GM21825 (cell line): Measurements from ENCODE around the gene CKS2.

Source experiments
- ATAC-seq: cut with Tn5 transposase; IDR thresholded peaks from one replicate; pipeline ENCODE4 v1.9.1; 2021; ENCODE audit warnings: mild to moderate bottlenecking, moderate library complexity; ENCODE audit not compliant: unreplicated experiment

The CKS2 gene

DNA sequence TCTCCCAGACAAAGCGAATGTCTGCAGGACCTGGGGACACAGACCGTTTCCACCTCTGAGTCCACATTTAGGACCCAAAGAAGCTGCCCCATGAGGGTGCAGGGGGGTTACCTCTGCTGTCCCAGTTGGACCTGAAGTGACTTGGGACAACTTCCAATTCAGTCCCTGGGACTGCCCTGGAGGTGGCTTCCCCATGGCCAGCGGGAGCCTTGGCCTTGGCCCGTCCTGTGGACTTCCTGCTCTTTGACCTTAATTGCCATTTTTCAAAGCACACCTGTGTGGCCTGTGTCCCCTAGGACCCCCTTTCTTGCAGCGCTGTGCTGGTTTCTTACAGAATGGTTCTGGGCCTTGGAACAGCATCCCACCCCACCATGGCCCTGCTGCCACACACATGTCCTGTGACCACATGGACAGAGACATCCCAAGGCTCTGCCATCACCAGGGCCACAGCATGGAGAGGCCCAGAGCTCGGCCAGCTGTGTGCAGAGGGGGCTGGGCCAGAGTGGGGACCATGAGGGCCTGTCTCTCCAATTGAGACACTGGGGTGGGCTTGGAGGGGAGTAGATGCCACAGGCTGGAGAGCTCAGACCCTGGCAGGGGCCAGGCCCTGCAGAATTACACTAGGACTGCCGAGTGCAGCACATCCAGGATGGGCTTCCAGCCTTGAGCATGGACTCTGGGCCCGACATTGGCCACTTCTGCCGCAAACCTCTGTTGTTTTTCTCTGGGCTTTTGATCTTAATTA lies 53.1 kb downstream of the CKS2 start:
- ATAC-seq: no peak

DNA sequence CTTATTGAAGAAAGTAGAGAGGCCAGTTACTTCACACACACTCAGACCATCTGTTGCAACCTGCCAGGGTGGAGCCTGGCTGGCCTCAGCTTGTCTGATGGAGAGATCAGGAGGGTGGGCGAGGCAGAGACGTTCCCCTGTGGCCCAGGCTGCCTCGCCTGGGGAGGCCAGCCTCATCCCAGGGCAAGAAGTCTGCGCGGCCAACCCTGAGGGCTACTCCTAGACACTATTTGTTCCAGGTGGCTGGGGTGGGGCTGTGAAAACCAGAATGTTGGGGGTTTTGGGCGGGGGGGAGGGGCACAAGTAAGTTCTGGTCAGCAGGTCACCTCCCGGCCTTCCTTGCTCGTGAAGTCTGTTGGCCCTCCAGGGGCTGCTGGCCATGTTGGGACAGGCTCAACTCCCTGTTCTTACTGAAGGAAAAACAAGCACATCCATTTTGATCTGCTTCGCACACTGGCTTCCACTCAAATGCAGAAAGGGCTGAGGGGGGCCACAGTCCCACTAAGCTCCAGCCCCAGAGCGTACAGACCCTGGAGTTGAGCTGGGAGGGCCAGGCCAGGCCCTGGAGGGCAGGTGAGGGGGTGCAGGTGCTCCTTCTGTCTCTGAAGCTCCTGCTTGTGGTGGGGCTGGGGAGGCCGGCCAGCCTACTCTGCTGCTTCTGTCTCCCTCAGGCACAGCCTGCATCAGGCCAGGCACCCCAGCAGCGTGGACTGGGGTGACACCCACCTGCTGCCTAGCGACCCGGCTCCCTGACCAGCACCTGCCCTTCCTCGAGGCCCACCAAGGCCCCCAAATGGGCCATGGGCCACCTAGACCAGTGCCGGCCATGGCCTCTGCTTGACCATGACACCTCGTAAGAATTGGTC lies 53.9 kb downstream of the CKS2 start:
- ATAC-seq: no peak

DNA sequence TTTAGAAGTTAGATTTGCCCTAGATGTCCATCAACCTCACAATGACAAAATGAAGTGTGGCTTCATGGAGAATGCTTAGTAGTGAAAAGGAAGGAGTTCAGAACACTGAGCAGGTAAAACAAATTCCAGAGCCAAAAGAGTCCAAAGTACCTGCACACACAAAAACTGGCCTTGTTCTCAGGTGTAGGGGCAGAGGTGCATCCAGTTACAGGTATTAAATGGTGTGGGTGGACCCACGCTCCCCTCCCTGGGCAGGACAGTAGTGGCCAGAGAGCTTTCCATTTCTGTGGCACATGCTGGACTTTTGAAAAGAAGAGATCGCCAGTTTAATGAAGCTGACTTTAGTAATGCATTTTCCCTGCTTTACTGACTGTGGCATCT lies 54.5 kb downstream of the CKS2 start:
- ATAC-seq: no peak
